Astrocyte (in vitro differentiated cells and primary cell): ENCODE results near the gene ABCB8. TPM values are rescaled to one million over a fixed set of nuclear protein-coding genes. Genes with fewer than 3 reads are reported as not detected.

Experiments
- DNase-seq: peaks from one replicate; pipeline ENCODE4 v3.0.0-alpha.2; 2010; ENCODE audit warnings: low read depth
- FAIRE-seq: peaks from 2 replicates; lab custom pipeline; 2011; peaks lifted over from hg19 to GRCh38; lab: Jason Lieb, UNC
- H2AFZ ChIP-seq: 2 replicates; pipeline ENCODE4 v1.6.0; 2012; ENCODE audit warnings: low read depth, low read length, inconsistent platforms
- H3K27ac ChIP-seq: 2 replicates; pipeline ENCODE4 v1.5.1; 2011; ENCODE audit warnings: low read depth, low read length, inconsistent platforms
- H3K27me3 ChIP-seq: 2 replicates; pipeline ENCODE4 v1.6.0; 2011; ENCODE audit warnings: low read length, inconsistent platforms; ENCODE audit not compliant: insufficient read depth
- H3K36me3 ChIP-seq: 2 replicates; pipeline ENCODE4 v1.5.1; 2011; ENCODE audit warnings: low read length, inconsistent platforms; ENCODE audit not compliant: insufficient read depth
- H3K4me1 ChIP-seq: 2 replicates; pipeline ENCODE4 v1.5.1; 2011; ENCODE audit warnings: low read length, inconsistent platforms; ENCODE audit not compliant: insufficient read depth
- H3K4me2 ChIP-seq: 2 replicates; pipeline ENCODE4 v1.6.0; 2012; ENCODE audit warnings: low read length, inconsistent platforms
- H3K4me3 ChIP-seq: 2 replicates; pipeline ENCODE4 v1.5.1; 2011; ENCODE audit warnings: low read depth, mild to moderate bottlenecking, low read length, inconsistent platforms; ENCODE audit not compliant: insufficient read depth
- H3K79me2 ChIP-seq: 2 replicates; pipeline ENCODE4 v1.6.0; 2012; ENCODE audit warnings: mild to moderate bottlenecking, low read length, inconsistent platforms; ENCODE audit not compliant: insufficient read depth
- H3K9ac ChIP-seq: 2 replicates; pipeline ENCODE4 v1.6.0; 2012; ENCODE audit warnings: mild to moderate bottlenecking, low read length, inconsistent platforms
- H3K9me3 ChIP-seq: 2 replicates; pipeline ENCODE4 v1.5.1; 2012; ENCODE audit warnings: low read depth, mild to moderate bottlenecking, low read length, inconsistent platforms; ENCODE audit not compliant: insufficient read depth
- H4K20me1 ChIP-seq: 2 replicates; pipeline ENCODE4 v1.6.0; 2012; ENCODE audit warnings: low read length, inconsistent platforms; ENCODE audit not compliant: insufficient read depth
- H3K27ac Mint-ChIP-seq: one replicate; pipeline ENCODE4 v1.8.0; 2021; ENCODE audit warnings: mild to moderate bottlenecking, mixed read lengths; ENCODE audit not compliant: unreplicated experiment
- H3K27me3 Mint-ChIP-seq: one replicate; pipeline ENCODE4 v1.8.0; 2021; ENCODE audit warnings: low read depth, mixed read lengths; ENCODE audit not compliant: unreplicated experiment
- H3K36me3 Mint-ChIP-seq: one replicate; pipeline ENCODE4 v1.8.0; 2021; ENCODE audit warnings: low read depth, mixed read lengths; ENCODE audit not compliant: unreplicated experiment
- H3K4me1 Mint-ChIP-seq: one replicate; pipeline ENCODE4 v1.8.0; 2021; ENCODE audit warnings: low read depth, mixed read lengths; ENCODE audit not compliant: unreplicated experiment
- H3K4me3 Mint-ChIP-seq: one replicate; pipeline ENCODE4 v1.8.0; 2021; ENCODE audit warnings: mild to moderate bottlenecking, moderate library complexity, mixed read lengths; ENCODE audit not compliant: unreplicated experiment
- H3K9me3 Mint-ChIP-seq: one replicate; pipeline ENCODE4 v1.8.0; 2021; ENCODE audit warnings: mild to moderate bottlenecking, mixed read lengths; ENCODE audit not compliant: unreplicated experiment
- EZH2 ChIP-seq: IDR thresholded peaks from 2 replicates; pipeline ENCODE4 v1.6.1; 2012; ENCODE audit warnings: mild to moderate bottlenecking, low read length, inconsistent platforms; ENCODE audit not compliant: insufficient read depth
- total RNA-seq: library from RNA; stranded (reverse); gene quantifications from 2 replicates; pipeline ENCODE4 v1.2.1, GENCODE V29; 2021
- TF ChIP-seq, protein P1 (sequence below): IDR thresholded peaks from 2 replicates; pipeline ENCODE4 v1.5.1; 2011; ENCODE audit warnings: low read depth, mild to moderate bottlenecking, inconsistent platforms, low read length, moderate library complexity; ENCODE audit not compliant: insufficient read depth

ABCB8 gene
- total RNA-seq, 1 donor from 2014 or later: 53.3 TPM

DNA sequence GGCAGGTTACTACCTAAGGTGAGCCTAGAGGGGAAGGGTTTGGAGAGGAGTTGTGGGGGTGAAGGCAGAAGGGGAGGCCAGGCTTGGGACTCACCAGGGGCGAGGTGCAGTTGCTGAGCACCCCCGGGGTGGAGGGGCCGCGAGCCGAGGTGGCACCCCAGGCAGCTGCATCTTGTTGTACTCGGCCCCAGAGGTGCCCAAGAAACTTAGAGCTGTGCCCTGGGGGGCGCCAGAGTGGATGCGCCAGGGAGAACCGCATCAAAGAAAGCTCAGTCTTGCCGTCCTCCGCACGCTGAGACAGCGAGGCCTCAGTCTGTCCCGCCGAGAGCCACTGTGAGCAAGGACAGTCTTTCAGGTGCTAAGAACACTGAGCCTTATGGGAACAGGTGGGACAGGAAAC lies 11.3 kb upstream of the ABCB8 start:
- Histone ChIP-seq H3K36me3 (no peaks in the 10 kb centered on the region), H3K9ac (no peak overlapping the region), H3K4me2 (no peak overlapping the region), H3K9me3 (no peaks in the 10 kb centered on the region), H4K20me1 (no peaks in the 10 kb centered on the region), H3K4me1 (peaks cover 20% of the 10 kb centered on the region), H3K27ac (no peak overlapping the region), H2AFZ (no peak overlapping the region), H3K4me3 (no peak overlapping the region), H3K79me2 (no peaks in the 10 kb centered on the region), H3K27me3 (peaks cover 33% of the 10 kb centered on the region)
- FAIRE-seq: no peak
- Mint-ChIP-seq H3K4me3 (no peak overlapping the region), H3K9me3 (peaks cover 2% of the 10 kb centered on the region), H3K36me3 (peaks cover 12% of the 10 kb centered on the region), H3K27me3 (peaks cover 57% of the 10 kb centered on the region), H3K4me1 (peaks cover 7% of the 10 kb centered on the region), H3K27ac (no peak overlapping the region)
- TF ChIP-seq EZH2: no peak
- TF ChIP-seq, protein P1, sequence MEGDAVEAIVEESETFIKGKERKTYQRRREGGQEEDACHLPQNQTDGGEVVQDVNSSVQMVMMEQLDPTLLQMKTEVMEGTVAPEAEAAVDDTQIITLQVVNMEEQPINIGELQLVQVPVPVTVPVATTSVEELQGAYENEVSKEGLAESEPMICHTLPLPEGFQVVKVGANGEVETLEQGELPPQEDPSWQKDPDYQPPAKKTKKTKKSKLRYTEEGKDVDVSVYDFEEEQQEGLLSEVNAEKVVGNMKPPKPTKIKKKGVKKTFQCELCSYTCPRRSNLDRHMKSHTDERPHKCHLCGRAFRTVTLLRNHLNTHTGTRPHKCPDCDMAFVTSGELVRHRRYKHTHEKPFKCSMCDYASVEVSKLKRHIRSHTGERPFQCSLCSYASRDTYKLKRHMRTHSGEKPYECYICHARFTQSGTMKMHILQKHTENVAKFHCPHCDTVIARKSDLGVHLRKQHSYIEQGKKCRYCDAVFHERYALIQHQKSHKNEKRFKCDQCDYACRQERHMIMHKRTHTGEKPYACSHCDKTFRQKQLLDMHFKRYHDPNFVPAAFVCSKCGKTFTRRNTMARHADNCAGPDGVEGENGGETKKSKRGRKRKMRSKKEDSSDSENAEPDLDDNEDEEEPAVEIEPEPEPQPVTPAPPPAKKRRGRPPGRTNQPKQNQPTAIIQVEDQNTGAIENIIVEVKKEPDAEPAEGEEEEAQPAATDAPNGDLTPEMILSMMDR: no peak
- DNase-seq: no peak

DNA sequence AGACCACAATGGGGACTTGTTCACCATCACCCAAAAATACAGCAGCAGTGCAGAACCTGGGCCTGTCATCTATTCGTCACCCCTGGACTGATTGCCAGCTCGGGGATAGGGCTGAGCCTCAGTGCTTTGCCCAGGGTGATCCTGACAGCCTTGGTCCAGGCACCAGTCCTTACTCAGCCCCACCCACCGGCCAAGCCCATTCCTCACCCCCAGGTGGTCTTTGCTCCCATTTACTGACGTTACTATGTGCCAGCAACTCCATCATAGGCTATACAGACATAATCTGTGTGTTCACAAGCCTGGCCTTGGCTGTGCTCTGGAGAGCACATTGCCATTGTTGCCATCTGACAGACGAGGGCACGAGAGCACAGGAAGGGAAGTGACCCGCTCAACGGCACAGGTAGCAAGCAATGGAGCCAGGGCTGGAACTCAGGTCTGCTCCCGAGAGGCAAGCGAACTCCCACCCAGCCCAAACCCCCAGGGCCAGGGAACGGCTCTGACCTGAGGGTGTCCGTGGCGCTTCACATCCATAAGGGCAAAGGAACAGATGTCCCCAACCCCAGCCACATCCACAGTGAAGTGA lies 10.8 kb upstream of the ABCB8 start:
- Mint-ChIP-seq H3K4me3 (peak overlapping the region; percentile 4), H3K4me1 (peaks cover 6% of the 10 kb centered on the region), H3K27ac (no peak overlapping the region), H3K36me3 (peaks cover 11% of the 10 kb centered on the region), H3K9me3 (peaks cover 2% of the 10 kb centered on the region), H3K27me3 (peaks cover 51% of the 10 kb centered on the region)
- H3K4me1 ChIP-seq: peaks cover 20% of the 10 kb centered on the region
- no peaks in the 10 kb centered on the region for H3K36me3 ChIP-seq
- no peak for DNase-seq
- H3K4me3 ChIP-seq: no peak overlapping the region
- TF ChIP-seq, protein P1: no peak
- TF ChIP-seq EZH2: no peak
- no peak overlapping the region for H3K9ac ChIP-seq
- H2AFZ ChIP-seq: peak overlapping the region; percentile 63
- H3K27me3 ChIP-seq: peaks cover 32% of the 10 kb centered on the region
- H3K27ac ChIP-seq: no peak overlapping the region
- no peaks in the 10 kb centered on the region for H3K9me3 ChIP-seq
- no peaks in the 10 kb centered on the region for H4K20me1 ChIP-seq
- peak overlapping the region; percentile 76 for H3K4me2 ChIP-seq
- no peak for FAIRE-seq
- H3K79me2 ChIP-seq: no peaks in the 10 kb centered on the region

DNA sequence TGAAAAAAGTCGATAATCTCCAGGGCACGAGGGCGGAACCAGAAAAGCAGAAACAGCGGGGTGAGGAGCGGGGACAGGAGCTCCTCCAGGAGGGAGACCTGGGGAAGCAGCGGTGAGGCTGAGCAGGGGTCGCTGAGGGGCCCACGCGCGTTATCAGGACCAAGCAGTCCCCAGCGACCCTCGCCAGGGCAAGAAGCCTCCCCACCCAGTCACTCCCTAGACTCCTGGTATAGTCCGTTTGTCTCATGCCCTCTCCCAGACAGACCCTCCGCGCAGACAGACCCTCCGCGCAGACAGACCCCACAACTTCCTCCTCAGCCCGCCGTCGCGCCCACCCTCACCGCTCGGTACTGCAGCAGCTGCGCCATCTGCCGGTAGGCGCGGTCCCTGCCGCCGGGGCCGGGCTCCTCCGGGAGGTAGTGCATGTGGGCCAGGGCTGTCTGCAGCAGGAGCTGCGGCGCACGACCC lies 10.3 kb upstream of the ABCB8 start:
- Histone ChIP-seq H3K4me2 (peak overlapping the region; percentile 76), H3K27me3 (peaks cover 29% of the 10 kb centered on the region), H3K79me2 (no peaks in the 10 kb centered on the region), H3K9ac (no peak overlapping the region), H3K4me3 (peak overlapping the region; percentile 20), H3K27ac (no peak overlapping the region), H3K9me3 (no peaks in the 10 kb centered on the region), H2AFZ (peak overlapping the region; percentile 63), H4K20me1 (no peaks in the 10 kb centered on the region), H3K4me1 (peaks cover 20% of the 10 kb centered on the region), H3K36me3 (no peaks in the 10 kb centered on the region)
- DNase-seq (no peak), FAIRE-seq (no peak)
- Mint-ChIP-seq H3K27me3 (peaks cover 50% of the 10 kb centered on the region), H3K36me3 (peaks cover 8% of the 10 kb centered on the region), H3K4me1 (peaks cover 2% of the 10 kb centered on the region), H3K9me3 (peaks cover 2% of the 10 kb centered on the region), H3K27ac (no peak overlapping the region), H3K4me3 (peak overlapping the region; percentile 64)
- TF ChIP-seq EZH2: peak; percentile 45
- TF ChIP-seq, protein P1: peak; percentile 49
